Activated CD4-positive, alpha-beta memory T cell treated with anti-CD3 and anti-CD28 coated beads for 36 hours (primary cell): Measurements from ENCODE around the gene CNIH3. TPM values are rescaled to one million over a fixed set of nuclear protein-coding genes. Genes with fewer than 3 reads are reported as not detected.
A peak's percentile ranks its signal among the peaks of the same experiment; 100 is the strongest.

Experiments used
- CTCF ChIA-PET: fragments of 350-600 bp; sonication (Branson Sonifier 250); formaldehyde crosslinking; loops from one replicate; lab custom pipeline; 2021; ENCODE audit warnings: antibody characterized with exemption, inconsistent platforms; lab: Charles Lee
- POLR2A ChIA-PET: fragments of 350-600 bp; sonication (Branson Sonifier 250); formaldehyde crosslinking; loops from one replicate; lab custom pipeline; 2021; ENCODE audit warnings: antibody characterized with exemption; lab: Charles Lee
- DNase-seq: peaks from one replicate; pipeline ENCODE4 v3.0.0-alpha.2; 2020
- H3K27ac Mint-ChIP-seq: one replicate; pipeline ENCODE4 v1.8.0; 2021; ENCODE audit warnings: mixed read lengths
- H3K27me3 Mint-ChIP-seq: one replicate; pipeline ENCODE4 v1.8.0; 2021; ENCODE audit warnings: mixed read lengths
- H3K36me3 Mint-ChIP-seq: one replicate; pipeline ENCODE4 v1.8.0; 2021; ENCODE audit warnings: mixed read lengths
- H3K4me1 Mint-ChIP-seq: one replicate; pipeline ENCODE4 v1.8.0; 2021; ENCODE audit warnings: low read depth, mixed read lengths
- H3K4me3 Mint-ChIP-seq: one replicate; pipeline ENCODE4 v1.8.0; 2021; ENCODE audit warnings: mild to moderate bottlenecking, mixed read lengths
- H3K9me3 Mint-ChIP-seq: one replicate; pipeline ENCODE4 v1.8.0; 2021; ENCODE audit warnings: mixed read lengths
- intact Hi-C: fragments of 100-400 bp; cut with micrococcal nuclease; formaldehyde crosslinking; loops from one replicate; pipeline ENCODE4 v1.15.1; 2023
- total RNA-seq, 2 experiments: library from RNA; stranded (reverse); gene quantifications; one replicate each; pipeline ENCODE4 v1.2.3, GENCODE V29; 2021

The CNIH3 gene
- total RNA-seq, 2 experiments from 2014 or later, result 0.63 to 1.00 TPM

DNA sequence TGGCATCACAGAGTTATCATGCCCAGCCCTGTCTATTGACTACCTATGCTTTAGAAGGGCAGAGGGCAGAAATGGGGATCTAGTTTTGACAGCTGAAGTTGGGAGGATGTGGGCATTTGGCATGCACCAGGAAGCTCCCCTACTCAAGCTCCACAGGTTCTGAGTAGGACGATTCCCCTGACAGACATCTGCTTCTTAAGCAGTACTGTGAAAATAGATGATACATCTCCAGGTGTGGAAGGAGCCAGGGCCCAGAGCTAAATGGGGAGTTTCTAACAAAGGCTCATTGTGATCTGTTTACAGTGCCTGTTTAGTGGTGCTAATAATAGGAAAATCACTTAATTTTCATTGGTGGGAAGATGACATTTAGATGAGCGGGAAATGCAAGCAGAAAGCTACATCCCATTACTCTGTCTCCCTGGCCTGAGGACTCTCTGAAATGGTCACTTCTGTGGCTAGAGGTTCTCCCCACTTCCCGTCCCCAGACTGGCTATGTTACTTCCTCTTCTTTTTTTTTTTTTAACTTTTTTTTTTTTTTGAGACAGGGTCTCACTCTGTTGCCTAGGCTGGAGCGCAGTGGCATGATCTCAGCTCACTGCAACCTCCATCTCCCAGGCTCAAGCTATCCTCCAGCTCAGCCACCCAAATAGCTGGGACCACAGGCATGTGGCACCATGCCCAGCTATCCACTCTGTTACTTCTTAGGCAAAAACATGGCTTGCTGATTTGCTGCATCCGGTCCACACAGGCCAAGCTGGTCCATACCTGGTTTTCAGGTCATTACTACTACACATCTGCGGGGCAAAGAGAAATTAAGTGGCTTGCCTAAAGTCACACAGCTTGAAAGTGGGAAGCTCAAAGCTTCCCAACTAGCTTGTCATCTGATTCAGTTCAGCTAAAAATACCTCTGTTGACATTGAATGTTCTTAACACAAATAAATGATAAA lies 23.2 kb upstream of the CNIH3 start:
- ChIA-PET CTCF (no interaction called here), POLR2A (no interaction called here)
- no peak overlapping the region for H3K4me3 Mint-ChIP-seq
- peaks cover 3% of the 10 kb centered on the region for H3K9me3 Mint-ChIP-seq
- no peak for DNase-seq
- H3K27me3 Mint-ChIP-seq, result no peaks in the 10 kb centered on the region
- no peak overlapping the region for H3K27ac Mint-ChIP-seq
- no peaks in the 10 kb centered on the region for H3K36me3 Mint-ChIP-seq
- H3K4me1 Mint-ChIP-seq, result no peaks in the 10 kb centered on the region
- intact Hi-C loops, result no loop called here

DNA sequence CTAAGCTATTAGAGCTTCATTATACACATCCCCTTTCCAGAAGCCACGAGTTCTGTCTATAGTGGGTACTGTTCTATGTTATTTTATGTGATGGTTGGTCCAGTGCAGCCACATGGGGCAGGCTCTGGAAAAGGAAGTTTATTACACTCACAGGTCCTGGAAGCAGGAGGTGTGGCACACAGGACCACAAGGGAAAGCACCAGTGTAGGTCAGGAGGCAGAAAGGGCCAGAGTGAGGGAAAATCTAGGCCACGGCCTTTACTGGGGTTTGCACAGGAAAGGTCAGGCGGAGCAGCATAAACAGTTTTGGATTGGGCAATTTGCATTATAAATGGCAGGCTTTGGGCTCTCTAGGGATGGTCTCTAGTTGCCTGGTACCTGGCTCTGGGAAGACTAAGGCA lies 21.8 kb upstream of the CNIH3 start:
- Mint-ChIP-seq H3K4me3 (no peak overlapping the region), H3K9me3 (peaks cover 3% of the 10 kb centered on the region), H3K27me3 (no peaks in the 10 kb centered on the region), H3K36me3 (no peaks in the 10 kb centered on the region), H3K27ac (no peak overlapping the region), H3K4me1 (no peaks in the 10 kb centered on the region)
- CTCF ChIA-PET, result no interaction called here
- DNase-seq, result no peak
- intact Hi-C loops, result no loop called here
- POLR2A ChIA-PET, result no interaction called here

DNA sequence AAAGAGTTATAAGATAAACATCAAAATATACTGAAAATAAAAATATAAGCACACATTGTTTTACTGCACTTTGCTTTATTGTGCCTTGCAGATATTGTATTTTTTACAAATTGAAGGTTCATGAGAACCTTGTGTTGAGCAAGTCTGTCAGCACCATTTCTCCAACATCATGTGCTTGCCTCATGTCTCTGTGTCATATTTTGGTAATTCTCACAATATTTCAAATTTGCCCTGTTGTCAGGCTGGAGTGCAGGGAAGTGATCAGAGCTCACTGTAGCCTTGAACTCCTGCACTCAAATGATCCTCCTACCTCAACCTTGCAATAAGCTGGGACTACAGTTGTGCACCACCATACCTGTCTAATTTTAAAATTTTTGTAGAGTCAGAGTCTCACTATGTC lies 21.3 kb upstream of the CNIH3 start:
- Mint-ChIP-seq H3K9me3 (peaks cover 3% of the 10 kb centered on the region), H3K27ac (no peak overlapping the region), H3K36me3 (no peaks in the 10 kb centered on the region), H3K4me3 (no peak overlapping the region), H3K4me1 (no peaks in the 10 kb centered on the region), H3K27me3 (no peaks in the 10 kb centered on the region)
- POLR2A ChIA-PET, result no interaction called here
- intact Hi-C loops, result no loop called here
- no peak for DNase-seq
- CTCF ChIA-PET, result no interaction called here

DNA sequence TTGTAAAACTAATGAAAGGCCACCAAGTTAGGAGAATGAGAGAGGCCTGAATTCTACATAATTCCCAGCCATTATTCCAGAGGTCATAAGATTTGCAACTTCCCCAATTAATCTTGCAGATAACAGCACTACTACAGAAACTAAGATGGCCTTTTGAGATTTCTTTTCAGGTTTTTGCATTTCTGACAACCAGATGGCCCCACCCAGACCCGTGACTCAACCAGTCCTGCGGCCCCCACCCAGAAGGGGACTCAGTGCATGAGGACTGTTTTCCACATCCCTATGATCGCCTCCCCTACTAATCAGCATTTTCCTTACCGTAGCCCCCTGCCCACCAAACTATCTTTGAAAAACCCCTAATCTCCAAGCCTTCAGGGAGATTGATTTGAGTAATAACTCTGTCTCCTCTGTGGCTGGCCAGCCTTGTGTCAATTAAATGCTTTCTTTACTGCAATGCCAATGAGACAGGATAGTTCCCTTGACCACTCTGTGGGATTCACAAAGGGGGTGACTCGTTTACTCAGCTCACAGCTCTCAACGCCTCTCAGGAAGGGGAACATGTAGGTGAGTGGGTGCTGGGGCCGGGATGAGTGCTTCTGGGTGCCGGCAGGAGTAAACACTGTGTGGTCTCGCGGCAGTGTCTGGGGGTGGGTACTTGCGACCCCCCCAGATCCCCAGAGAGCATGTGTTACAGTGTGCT lies 10.5 kb upstream of the CNIH3 start:
- Mint-ChIP-seq H3K27me3 (peaks cover 9% of the 10 kb centered on the region), H3K36me3 (no peaks in the 10 kb centered on the region), H3K4me3 (no peak overlapping the region), H3K9me3 (no peaks in the 10 kb centered on the region), H3K4me1 (no peaks in the 10 kb centered on the region), H3K27ac (no peak overlapping the region)
- POLR2A ChIA-PET, result no interaction called here
- DNase-seq, result no peak
- CTCF ChIA-PET, result no interaction called here
- intact Hi-C loops, result no loop called here

DNA sequence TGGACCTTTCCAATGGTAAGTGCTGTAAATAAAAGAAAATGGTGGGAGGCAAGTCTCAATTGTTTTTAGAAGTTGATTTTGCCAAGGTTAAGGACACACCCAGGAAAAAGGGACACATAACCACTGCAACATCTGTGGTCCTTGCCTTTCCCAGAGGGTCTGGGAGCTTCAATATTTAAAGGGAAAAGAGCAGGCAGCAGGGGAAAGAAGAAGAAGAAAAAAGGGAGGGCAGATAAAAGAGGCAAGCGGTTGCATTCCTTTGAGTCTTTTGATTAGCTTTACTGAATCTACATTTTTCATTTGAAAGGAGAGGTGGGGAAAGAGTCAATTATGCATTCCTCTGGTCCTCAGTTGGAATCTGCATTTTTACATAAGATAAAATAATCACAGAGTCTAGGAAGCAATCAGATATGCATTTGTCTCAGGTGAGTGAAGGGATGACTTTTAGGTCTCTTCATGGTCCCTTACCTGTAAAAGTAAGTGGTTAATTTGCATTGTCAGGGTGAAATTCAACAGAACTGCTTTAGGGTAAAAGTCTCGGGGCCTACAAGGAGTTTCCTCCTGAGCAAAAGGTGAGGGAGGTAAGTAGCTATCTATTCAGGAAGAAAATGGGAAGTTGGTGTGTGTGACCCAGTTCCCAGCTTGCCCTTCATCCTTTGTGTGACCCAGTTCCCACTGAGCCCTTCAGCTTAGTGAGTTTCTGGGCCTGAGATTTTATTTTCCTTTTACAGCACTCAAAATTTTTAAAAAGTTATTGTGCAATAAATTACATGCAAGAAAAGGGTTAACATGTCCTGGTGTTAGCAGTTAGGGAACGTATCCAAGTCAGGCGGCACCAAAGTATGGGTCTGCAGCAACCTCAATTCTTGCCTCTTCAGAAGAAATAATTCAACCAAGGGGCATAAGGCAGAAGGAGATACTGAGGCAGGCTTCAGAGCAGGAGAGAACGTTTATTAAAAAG lies 8.6 kb upstream of the CNIH3 start:
- Mint-ChIP-seq H3K27me3 (peaks cover 8% of the 10 kb centered on the region), H3K9me3 (no peaks in the 10 kb centered on the region)
- intact Hi-C loops, result no loop called here

DNA sequence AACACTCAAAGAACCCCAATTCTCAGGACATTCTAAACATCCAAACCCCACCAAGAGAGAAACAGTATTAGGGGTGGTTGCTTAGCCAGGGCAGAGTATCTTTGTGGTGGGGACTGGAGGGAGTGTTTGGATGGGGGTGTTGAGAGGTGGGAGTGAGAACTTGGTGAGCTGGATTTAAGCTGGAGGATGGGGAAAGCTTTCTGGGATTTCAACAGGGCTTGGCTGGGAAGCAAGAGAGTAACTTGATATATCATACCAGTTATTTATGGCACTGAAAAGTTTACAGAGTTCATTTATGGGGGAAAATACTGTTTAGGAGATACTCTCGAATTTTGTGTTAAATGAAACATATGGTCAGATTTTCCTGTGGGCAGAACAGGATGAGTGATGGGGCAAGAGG lies 6.8 kb upstream of the CNIH3 start:
- intact Hi-C loops, result no loop called here
- no peaks in the 10 kb centered on the region for H3K9me3 Mint-ChIP-seq
- H3K36me3 Mint-ChIP-seq, result no peaks in the 10 kb centered on the region
- H3K27me3 Mint-ChIP-seq, result peaks cover 5% of the 10 kb centered on the region
- no peak overlapping the region for H3K4me3 Mint-ChIP-seq
- CTCF ChIA-PET, result no interaction called here
- POLR2A ChIA-PET, result no interaction called here
- H3K4me1 Mint-ChIP-seq, result no peaks in the 10 kb centered on the region
- H3K27ac Mint-ChIP-seq, result no peak overlapping the region
- no peak for DNase-seq

More for the DNA sequence above, 8.6 kb upstream of the CNIH3 start:
- ChIA-PET CTCF (interaction anchor here (0.8 to 1.0 kb wide), 2 partner anchors 37 to 94 kb away, joined by 3 read pairs; no protein-coding TSS in a partner anchor), POLR2A (no interaction called here)
- no peaks in the 10 kb centered on the region for H3K4me1 Mint-ChIP-seq
- no peaks in the 10 kb centered on the region for H3K36me3 Mint-ChIP-seq
- DNase-seq, result no peak
- no peak overlapping the region for H3K27ac Mint-ChIP-seq
- H3K4me3 Mint-ChIP-seq, result no peak overlapping the region

DNA sequence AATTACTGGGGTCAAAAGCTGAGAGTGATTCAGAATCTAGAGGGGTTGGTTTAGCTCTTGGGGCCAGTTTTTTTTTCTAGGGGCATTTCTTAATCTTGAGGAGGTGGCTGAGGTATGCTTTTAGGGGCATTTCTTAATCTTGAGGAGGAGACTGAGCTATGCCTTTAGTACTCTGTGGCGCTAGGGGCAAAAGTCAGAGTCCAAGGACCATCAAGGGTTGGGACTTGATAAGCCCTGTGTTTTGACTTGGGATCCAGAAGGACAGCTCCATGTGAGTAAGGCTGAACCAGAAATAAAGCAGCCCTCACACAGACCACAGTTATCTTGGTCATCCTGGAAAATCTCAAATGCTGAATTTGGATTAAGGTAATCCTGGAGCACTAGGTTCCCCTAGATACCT lies 3.9 kb upstream of the CNIH3 start:
- Mint-ChIP-seq H3K4me3 (no peak overlapping the region), H3K9me3 (no peaks in the 10 kb centered on the region), H3K27me3 (peaks cover 18% of the 10 kb centered on the region), H3K27ac (no peak overlapping the region), H3K4me1 (peaks cover 12% of the 10 kb centered on the region), H3K36me3 (no peaks in the 10 kb centered on the region)
- ChIA-PET POLR2A (no interaction called here), CTCF (no interaction called here)
- intact Hi-C loops, result no loop called here
- DNase-seq, result no peak

DNA sequence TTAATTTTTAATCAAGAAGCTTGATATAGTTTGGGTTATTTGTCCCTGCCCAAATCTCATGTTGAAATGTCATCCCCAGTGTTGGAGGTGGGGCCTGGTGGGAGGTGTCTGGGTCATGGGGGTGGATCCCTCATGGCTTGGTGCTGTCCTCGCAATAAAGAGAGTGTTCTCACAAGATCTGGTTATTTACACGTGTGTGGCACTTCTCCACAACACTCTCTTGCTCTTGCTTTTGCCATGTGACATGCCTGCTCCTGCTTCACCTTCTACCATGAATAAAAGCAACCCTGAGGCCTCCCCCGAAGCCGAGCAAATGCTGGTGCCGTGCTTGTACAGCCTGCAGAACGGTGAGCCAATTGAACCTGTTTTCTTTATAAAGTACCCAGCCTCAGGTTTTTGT lies 2.6 kb upstream of the CNIH3 start:
- ChIA-PET CTCF (interaction anchor here (0.6 to 1.0 kb wide), 2 partner anchors 100 to 153 kb away, joined by 3 read pairs; no protein-coding TSS in a partner anchor), POLR2A (no interaction called here)
- no peaks in the 10 kb centered on the region for H3K36me3 Mint-ChIP-seq
- H3K9me3 Mint-ChIP-seq, result no peaks in the 10 kb centered on the region
- no peak for DNase-seq
- H3K27me3 Mint-ChIP-seq, result peaks cover 28% of the 10 kb centered on the region
- intact Hi-C loops, result no loop called here
- no peak overlapping the region for H3K27ac Mint-ChIP-seq
- H3K4me1 Mint-ChIP-seq, result peaks cover 23% of the 10 kb centered on the region
- H3K4me3 Mint-ChIP-seq, result no peak overlapping the region

DNA sequence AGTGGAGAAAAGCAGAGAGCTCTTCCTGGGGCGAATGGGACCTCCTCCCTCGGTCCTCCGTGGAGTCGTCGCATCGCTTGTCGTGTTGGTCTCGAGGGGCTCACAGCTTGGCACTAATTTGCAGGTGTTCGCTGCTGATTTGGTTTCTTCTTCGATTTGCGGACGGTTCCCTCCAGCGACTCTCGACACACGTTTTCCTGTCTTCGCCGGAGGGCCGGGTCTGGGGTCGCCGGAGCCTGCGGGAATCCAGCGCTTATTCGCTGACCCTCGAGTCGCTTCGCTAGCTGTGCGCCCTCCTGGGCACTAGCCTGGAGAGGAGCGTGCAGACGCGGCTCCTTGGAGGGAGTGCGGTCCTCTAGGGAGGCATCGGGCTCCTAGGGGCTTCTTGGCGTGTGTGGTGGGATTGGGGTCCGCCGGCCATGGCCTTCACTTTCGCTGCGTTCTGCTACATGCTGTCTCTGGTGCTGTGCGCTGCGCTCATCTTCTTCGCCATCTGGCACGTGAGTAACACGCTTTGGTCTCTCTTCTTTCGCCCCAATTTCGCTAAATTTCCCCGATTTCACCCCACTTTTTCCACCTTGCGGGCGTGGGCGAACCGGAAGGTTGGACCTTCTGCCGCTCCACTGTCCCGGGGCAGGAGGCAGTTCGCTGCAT lies 766 bp downstream of the CNIH3 start:
- Mint-ChIP-seq H3K4me3 (peak overlapping the region; percentile 59), H3K4me1 (peaks cover 33% of the 10 kb centered on the region), H3K9me3 (peaks cover 7% of the 10 kb centered on the region), H3K27ac (no peak overlapping the region), H3K27me3 (peaks cover 53% of the 10 kb centered on the region), H3K36me3 (peaks cover 6% of the 10 kb centered on the region)
- ChIA-PET POLR2A (no interaction called here), CTCF (no interaction called here)
- intact Hi-C loops, result no loop called here
- DNase-seq, result no peak

DNA sequence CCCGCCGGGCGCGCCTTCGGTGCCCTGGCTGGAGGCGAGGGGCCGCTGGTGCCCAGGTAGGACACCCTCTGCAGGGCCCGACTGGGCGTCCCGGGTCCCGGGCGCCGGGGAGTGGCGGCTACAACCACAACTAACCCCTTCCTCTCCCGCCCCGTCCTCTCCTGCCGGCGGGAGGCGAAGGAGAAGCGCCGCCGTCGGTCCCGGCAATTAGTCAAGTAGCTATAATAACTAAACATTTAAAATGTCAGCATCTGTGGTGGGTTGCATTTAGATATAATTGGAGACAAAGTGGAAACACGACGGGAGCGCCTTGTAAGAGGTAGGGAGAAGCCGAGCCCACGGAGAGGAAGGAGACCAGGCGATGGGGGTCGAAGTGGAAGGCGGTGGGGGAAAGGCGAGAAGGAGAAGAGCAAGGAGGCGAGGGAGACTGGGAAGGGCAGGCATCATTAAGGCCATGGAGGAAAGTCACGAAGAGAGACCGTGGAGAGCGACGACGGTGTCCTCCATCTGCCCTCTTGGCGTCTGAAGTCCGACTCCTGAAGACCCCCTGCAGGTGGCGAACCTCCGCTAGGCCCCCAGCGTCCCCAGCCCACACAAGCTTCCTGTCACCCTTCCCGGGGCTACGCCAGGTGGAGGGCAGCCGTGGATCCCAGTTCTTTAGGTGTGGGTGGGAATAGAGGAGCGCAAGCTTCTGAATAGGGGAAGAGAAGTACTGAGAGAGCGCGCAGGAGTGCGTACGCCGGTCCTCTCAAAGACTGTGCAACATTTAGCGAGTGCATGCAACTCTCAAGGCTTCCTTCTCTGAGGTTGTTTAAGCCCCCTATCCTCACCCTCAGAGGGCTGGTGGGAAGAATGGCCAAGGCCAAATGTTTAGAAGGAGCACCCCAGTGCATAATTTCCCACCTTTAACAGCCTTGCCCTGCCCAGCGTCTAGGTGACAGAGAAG lies 1.6 kb downstream of the CNIH3 start:
- intact Hi-C loops, result no loop called here
- ChIA-PET CTCF (no interaction called here), POLR2A (no interaction called here)
- Mint-ChIP-seq H3K36me3 (peaks cover 6% of the 10 kb centered on the region), H3K9me3 (peaks cover 13% of the 10 kb centered on the region), H3K4me1 (peaks cover 33% of the 10 kb centered on the region), H3K4me3 (peak overlapping the region; percentile 59), H3K27ac (no peak overlapping the region), H3K27me3 (peaks cover 56% of the 10 kb centered on the region)
- no peak for DNase-seq

DNA sequence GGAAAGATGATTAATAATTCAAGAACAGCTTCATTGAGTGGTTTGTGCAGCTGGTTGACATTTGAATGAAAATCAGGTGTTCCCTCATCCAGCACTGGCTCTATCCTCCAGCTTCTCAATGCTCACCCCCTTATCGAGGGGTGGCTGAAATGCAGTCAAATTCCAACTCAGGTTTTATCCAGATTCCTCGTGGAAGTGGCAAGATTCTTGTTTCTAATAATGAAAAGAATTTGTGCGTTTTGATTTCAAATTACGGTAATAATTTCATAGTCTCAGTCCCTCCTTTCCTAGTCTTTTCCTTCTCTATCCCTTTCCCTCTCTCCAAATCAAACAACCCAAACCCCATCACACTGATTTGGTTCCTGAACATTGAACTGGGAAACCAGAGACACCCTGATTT lies 3.1 kb downstream of the CNIH3 start:
- H3K36me3 Mint-ChIP-seq, result peaks cover 6% of the 10 kb centered on the region
- H3K4me1 Mint-ChIP-seq, result peaks cover 49% of the 10 kb centered on the region
- H3K4me3 Mint-ChIP-seq, result no peak overlapping the region
- ChIA-PET CTCF (interaction anchor here (0.7 to 0.8 kb wide), 2 partner anchors 42 to 303 kb away, joined by 3 to 5 read pairs; no protein-coding TSS in a partner anchor), POLR2A (no interaction called here)
- intact Hi-C loops, result no loop called here
- H3K9me3 Mint-ChIP-seq, result peaks cover 13% of the 10 kb centered on the region
- H3K27me3 Mint-ChIP-seq, result peaks cover 60% of the 10 kb centered on the region
- no peak for DNase-seq
- H3K27ac Mint-ChIP-seq, result no peak overlapping the region
